Embryonic facial prominence (tissue), 1 donor: ENCODE data around the gene LRRTM3.

Source experiments
- DNase-seq: peaks from one replicate; pipeline ENCODE4 v3.0.0-alpha.2; 2016; ENCODE audit errors: extremely low spot score

LRRTM3 gene

GRCh38 chr10:67017218-67017617 lies 91.4 kb downstream of the LRRTM3 start:
- DNase-seq: no peak

- DNase-seq: no peak
These were observed 96.3 kb downstream of the LRRTM3 start for GRCh38 chr10:67022099-67022498.

- DNase-seq: no peak
These were observed 108.0 kb downstream of the LRRTM3 start for GRCh38 chr10:67033878-67034277.

GRCh38 chr10:67036808-67037207 lies 111.0 kb downstream of the LRRTM3 start:
- no peak for DNase-seq

- no peak for DNase-seq
These were observed 117.2 kb downstream of the LRRTM3 start for GRCh38 chr10:67043041-67043440.

- no peak for DNase-seq
These were observed 119.6 kb downstream of the LRRTM3 start for GRCh38 chr10:67045404-67045803.

- no peak for DNase-seq
These were observed 120.7 kb downstream of the LRRTM3 start for GRCh38 chr10:67046507-67046906.

GRCh38 chr10:67049988-67050387 lies 124.2 kb downstream of the LRRTM3 start:
- DNase-seq: no peak

- no peak for DNase-seq
These were observed 124.6 kb downstream of the LRRTM3 start for GRCh38 chr10:67050415-67050814.

GRCh38 chr10:67072654-67073053 lies 146.8 kb downstream of the LRRTM3 start:
- DNase-seq: no peak

GRCh38 chr10:67075491-67075971 lies 149.7 kb downstream of the LRRTM3 start:
- DNase-seq: no peak

GRCh38 chr10:67076144-67076543 lies 150.3 kb downstream of the LRRTM3 start:
- DNase-seq: no peak

GRCh38 chr10:67077376-67077775 lies 151.5 kb downstream of the LRRTM3 start:
- no peak for DNase-seq

GRCh38 chr10:67079126-67079525 lies 153.3 kb downstream of the LRRTM3 start:
- DNase-seq: no peak

- DNase-seq: no peak
These were observed 160.7 kb downstream of the LRRTM3 start for GRCh38 chr10:67086327-67087134.

- DNase-seq: no peak
These were observed 161.2 kb downstream of the LRRTM3 start for GRCh38 chr10:67087135-67087425.

- no peak for DNase-seq
These were observed 162.2 kb downstream of the LRRTM3 start for GRCh38 chr10:67088036-67088435.

GRCh38 chr10:67095531-67095930 lies 169.7 kb downstream of the LRRTM3 start:
- peak; percentile 47 for DNase-seq

GRCh38 chr10:67098461-67098860 lies 172.6 kb downstream of the LRRTM3 start:
- DNase-seq: no peak

- DNase-seq: peak; percentile 50
These were observed 175.1 kb downstream of the LRRTM3 start for GRCh38 chr10:67100951-67101350.

GRCh38 chr10:67107670-67108069 lies 181.8 kb downstream of the LRRTM3 start:
- DNase-seq: no peak

GRCh38 chr10:67110286-67110685 lies 184.4 kb downstream of the LRRTM3 start:
- no peak for DNase-seq

GRCh38 chr10:67112765-67113164 lies 186.9 kb downstream of the LRRTM3 start:
- DNase-seq: no peak

GRCh38 chr10:67114945-67115344 lies 189.1 kb downstream of the LRRTM3 start:
- no peak for DNase-seq
